Activated B cell treated with CpG ODN at 0.5 μM for 24 hours (primary cell): ENCODE data around the gene GUCD1. TPM values are rescaled to one million over a fixed set of nuclear protein-coding genes. Genes with fewer than 3 reads are reported as not detected.
"Not testable (repeated sequence)": the region's sequence is repeated elsewhere in the genome, so short reads cannot be mapped to it uniquely, and the experiment has no call there.

Source experiments
- ATAC-seq: fragments of 200-7000 bp; cut with Tn5 transposase; one replicate; pipeline ENCODE4 v1.10.0; 2021; ENCODE audit warnings: low read depth, mild to moderate bottlenecking, moderate library complexity
- CTCF ChIA-PET: fragments of 350-600 bp; sonication (Branson Sonifier 250); formaldehyde crosslinking; loops from one replicate; lab custom pipeline; 2021; ENCODE audit warnings: antibody characterized with exemption; lab: Charles Lee
- POLR2A ChIA-PET: fragments of 350-600 bp; sonication (Branson Sonifier 250); formaldehyde crosslinking; loops from one replicate; lab custom pipeline; 2021; ENCODE audit warnings: antibody characterized with exemption; lab: Charles Lee
- DNase-seq: peaks from one replicate; pipeline ENCODE4 v3.0.0; 2022
- H3K27ac Mint-ChIP-seq: one replicate; pipeline ENCODE4 v1.8.0; 2020; ENCODE audit warnings: mixed read lengths
- H3K27me3 Mint-ChIP-seq: one replicate; pipeline ENCODE4 v1.8.0; 2021; ENCODE audit warnings: mixed read lengths
- H3K36me3 Mint-ChIP-seq: one replicate; pipeline ENCODE4 v1.8.0; 2021; ENCODE audit warnings: low read depth, mixed read lengths
- H3K4me1 Mint-ChIP-seq: one replicate; pipeline ENCODE4 v1.8.0; 2021; ENCODE audit warnings: mixed read lengths
- H3K4me3 Mint-ChIP-seq: one replicate; pipeline ENCODE4 v1.8.0; 2020; ENCODE audit warnings: mild to moderate bottlenecking, mixed read lengths
- H3K9me3 Mint-ChIP-seq: one replicate; pipeline ENCODE4 v1.8.0; 2020; ENCODE audit warnings: mixed read lengths
- intact Hi-C: fragments of 100-400 bp; cut with micrococcal nuclease; formaldehyde crosslinking; loops from one replicate; pipeline ENCODE4 v1.15.1; 2024
- total RNA-seq: library from RNA; stranded (reverse); gene quantifications from 2 replicates; pipeline ENCODE4 v1.2.3, GENCODE V29; 2022
- TF ChIP-seq, protein P1 (sequence below): fragments of 200-600 bp; IDR thresholded peaks from one replicate; pipeline ENCODE4 v1.8.0; 2022; ENCODE audit warnings: antibody characterized with exemption, mild to moderate bottlenecking

GUCD1 gene
- total RNA-seq, 1 donor from 2014 or later = 141 TPM

GRCh38 chr22:24553597-24554312 lies 1.2 kb downstream of the GUCD1 start:
- POLR2A ChIA-PET = interaction anchor here (1.0 to 3.8 kb wide), 7 partner anchors 12 to 710 kb away, joined by 3 to 36 read pairs (median 6); partner anchors contain the start of genes ADORA2A and MIF
- intact Hi-C loops = loop anchor here (2.0 kb wide), 1 partner anchor 51 kb away; no protein-coding TSS in a partner anchor

DNA sequence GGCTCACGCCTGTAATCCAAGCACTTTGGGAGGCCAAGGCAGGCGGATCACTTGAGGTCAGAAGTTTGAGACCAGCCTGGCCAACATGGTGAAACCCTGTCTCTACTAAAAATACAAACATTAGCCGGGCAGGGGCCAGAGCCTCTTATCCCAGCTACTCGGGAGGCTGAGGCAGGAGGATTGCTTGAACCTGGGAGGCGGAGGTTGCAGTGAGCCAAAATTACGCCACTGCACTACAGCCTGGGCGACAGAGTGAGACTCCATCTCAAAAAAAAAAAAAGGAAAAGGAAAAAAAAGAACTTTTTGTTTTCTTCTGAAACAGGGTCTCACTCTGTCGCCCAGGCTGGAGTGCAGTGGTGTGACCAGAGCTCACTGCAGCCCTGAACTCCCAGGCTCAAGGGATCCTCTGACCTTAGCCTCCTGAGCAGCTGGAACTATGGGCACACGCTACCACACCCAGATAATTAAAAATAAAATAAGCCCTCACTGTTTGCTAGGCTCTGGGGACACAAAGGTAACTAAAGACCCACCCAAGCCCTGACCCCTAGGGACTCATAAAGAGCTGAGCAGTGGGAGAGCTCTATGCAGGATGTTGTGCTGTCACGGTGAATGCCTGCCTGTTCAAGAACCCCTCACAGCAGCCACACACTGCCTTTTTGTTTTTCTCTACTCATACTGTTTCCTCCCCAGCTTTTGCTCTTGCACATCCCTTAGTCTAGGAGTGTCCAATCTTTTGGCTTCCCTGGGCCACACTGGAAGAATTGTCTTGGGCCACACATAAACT lies 2.2 kb downstream of the GUCD1 start:
- POLR2A ChIA-PET = interaction anchor here (0.5 to 3.8 kb wide), 9 partner anchors 11 to 658 kb away, joined by 3 to 36 read pairs (median 5); partner anchors contain the start of genes ADORA2A and MIF
- H3K27me3 Mint-ChIP-seq, intact Hi-C loops, H3K9me3 Mint-ChIP-seq, CTCF ChIA-PET, DNase-seq: not testable (repeated sequence)
- peak overlapping the region; percentile 98 for H3K27ac Mint-ChIP-seq
- H3K4me3 Mint-ChIP-seq = peak overlapping the region; percentile 99
- peaks cover 57% of the 10 kb centered on the region for H3K36me3 Mint-ChIP-seq
- H3K4me1 Mint-ChIP-seq = peaks cover 86% of the 10 kb centered on the region
- ATAC-seq = peak; percentile 27

More at GRCh38 chr22:24553597-24554312, 1.2 kb downstream of the GUCD1 start:
- CTCF ChIA-PET = no interaction called here
- H3K36me3 Mint-ChIP-seq = peaks cover 57% of the 10 kb centered on the region
- no peak for ATAC-seq
- TF ChIP-seq, protein P1, sequence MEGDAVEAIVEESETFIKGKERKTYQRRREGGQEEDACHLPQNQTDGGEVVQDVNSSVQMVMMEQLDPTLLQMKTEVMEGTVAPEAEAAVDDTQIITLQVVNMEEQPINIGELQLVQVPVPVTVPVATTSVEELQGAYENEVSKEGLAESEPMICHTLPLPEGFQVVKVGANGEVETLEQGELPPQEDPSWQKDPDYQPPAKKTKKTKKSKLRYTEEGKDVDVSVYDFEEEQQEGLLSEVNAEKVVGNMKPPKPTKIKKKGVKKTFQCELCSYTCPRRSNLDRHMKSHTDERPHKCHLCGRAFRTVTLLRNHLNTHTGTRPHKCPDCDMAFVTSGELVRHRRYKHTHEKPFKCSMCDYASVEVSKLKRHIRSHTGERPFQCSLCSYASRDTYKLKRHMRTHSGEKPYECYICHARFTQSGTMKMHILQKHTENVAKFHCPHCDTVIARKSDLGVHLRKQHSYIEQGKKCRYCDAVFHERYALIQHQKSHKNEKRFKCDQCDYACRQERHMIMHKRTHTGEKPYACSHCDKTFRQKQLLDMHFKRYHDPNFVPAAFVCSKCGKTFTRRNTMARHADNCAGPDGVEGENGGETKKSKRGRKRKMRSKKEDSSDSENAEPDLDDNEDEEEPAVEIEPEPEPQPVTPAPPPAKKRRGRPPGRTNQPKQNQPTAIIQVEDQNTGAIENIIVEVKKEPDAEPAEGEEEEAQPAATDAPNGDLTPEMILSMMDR = no peak
- peak overlapping the region; percentile 99 for H3K4me3 Mint-ChIP-seq
- DNase-seq = no peak
- no peaks in the 10 kb centered on the region for H3K27me3 Mint-ChIP-seq
- peaks cover 89% of the 10 kb centered on the region for H3K4me1 Mint-ChIP-seq
- peak overlapping the region; percentile 98 for H3K27ac Mint-ChIP-seq
- H3K9me3 Mint-ChIP-seq = no peaks in the 10 kb centered on the region

DNA sequence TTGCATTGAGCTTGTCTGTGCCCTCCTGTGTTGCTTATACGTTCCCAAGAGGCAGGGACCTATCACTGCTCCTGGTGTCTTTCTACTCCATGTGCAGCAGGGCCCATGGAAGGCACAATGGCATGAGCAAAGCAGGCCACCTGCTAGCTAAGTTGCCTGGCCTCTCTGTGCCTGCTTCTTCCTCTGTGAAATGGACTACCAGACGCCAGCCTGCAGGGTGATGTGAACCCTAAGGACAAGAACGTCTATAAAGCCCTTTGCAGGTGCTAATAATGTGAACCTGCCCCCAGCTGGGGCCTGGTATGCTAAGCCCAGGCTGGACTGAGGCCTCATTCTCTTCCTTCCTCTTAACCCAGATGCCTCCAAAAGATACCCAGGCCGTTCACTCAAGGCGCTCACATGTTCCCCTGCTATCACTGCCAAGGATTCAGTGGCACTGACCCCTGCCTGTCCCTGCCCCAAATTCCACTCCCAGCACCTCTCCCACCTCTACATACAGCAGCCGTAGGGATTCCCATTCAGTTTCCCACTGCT lies 4.0 kb downstream of the GUCD1 start:
- no peaks in the 10 kb centered on the region for H3K9me3 Mint-ChIP-seq
- intact Hi-C loops = no loop called here
- ChIA-PET POLR2A (interaction anchor here (0.5 kb wide), 1 partner anchor 128 kb away, joined by 4 read pairs; no protein-coding TSS in a partner anchor), CTCF (interaction anchor here (0.8 kb wide), 1 partner anchor 130 kb away, joined by 3 read pairs; no protein-coding TSS in a partner anchor)
- DNase-seq (no peak), ATAC-seq (no peak)
- H3K27me3 Mint-ChIP-seq = no peaks in the 10 kb centered on the region
- H3K4me1 Mint-ChIP-seq = peaks cover 70% of the 10 kb centered on the region
- H3K27ac Mint-ChIP-seq = peak overlapping the region; percentile 98
- TF ChIP-seq, protein P1 = no peak
- H3K36me3 Mint-ChIP-seq = peaks cover 66% of the 10 kb centered on the region
- peak overlapping the region; percentile 35 for H3K4me3 Mint-ChIP-seq

DNA sequence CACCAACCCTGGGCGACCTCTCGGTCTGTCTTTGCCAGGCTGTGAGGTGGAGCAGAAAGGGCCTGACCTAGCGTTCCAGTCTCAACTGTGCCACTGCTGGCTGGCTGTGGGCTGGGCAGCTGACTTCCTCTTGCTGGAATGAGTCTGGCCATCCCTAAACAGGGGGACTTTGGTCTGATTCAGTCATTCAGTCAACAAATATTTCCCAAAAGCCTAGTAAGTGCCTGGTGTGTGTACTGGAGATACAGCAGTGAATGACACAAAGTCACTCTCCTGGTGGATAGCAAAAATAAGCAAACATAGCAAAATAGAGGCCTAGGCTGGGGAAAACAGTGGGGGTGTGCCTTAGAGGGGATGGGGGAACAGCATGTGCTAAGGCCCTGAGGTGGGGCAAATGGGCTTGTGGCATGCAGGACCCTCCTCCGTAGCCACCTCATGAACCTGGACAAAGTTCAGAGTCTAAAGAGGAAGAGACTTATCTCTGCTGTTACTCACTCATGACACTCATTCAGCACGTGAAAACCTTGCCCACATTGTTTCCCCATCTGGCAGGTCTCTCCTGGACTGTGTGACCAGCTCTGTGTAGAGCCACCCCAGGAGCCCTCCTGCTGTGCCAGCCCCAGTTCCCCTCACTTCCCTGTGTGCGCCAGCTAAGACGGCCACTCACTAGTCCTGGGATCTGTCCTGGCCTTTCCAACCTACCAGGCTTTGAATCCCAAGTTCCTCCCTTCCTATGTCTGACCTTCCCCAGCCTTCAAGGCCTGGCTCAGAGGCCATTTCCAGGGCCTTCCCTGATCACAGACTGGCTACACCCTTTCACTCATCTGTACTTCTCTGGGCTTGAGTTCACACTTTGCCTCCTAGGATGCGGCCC lies 4.7 kb downstream of the GUCD1 start:
- no peak for DNase-seq
- ChIA-PET POLR2A (no interaction called here), CTCF (interaction anchor here (0.8 kb wide), 1 partner anchor 129 kb away, joined by 3 read pairs; no protein-coding TSS in a partner anchor)
- H3K4me1 Mint-ChIP-seq = peaks cover 65% of the 10 kb centered on the region
- TF ChIP-seq, protein P1 = no peak
- H3K27ac Mint-ChIP-seq = peak overlapping the region; percentile 98
- intact Hi-C loops = no loop called here
- peak overlapping the region; percentile 66 for H3K4me3 Mint-ChIP-seq
- no peak for ATAC-seq
- no peaks in the 10 kb centered on the region for H3K27me3 Mint-ChIP-seq
- H3K36me3 Mint-ChIP-seq = peaks cover 64% of the 10 kb centered on the region
- H3K9me3 Mint-ChIP-seq = no peaks in the 10 kb centered on the region

- peaks cover 56% of the 10 kb centered on the region for H3K4me1 Mint-ChIP-seq
- ChIA-PET POLR2A (no interaction called here), CTCF (interaction anchor here (1.1 kb wide), 1 partner anchor 21 kb away, joined by 5 read pairs; no protein-coding TSS in a partner anchor)
- no peak for DNase-seq
- no peaks in the 10 kb centered on the region for H3K9me3 Mint-ChIP-seq
- ATAC-seq = no peak
- H3K27ac Mint-ChIP-seq = no peak overlapping the region
- H3K27me3 Mint-ChIP-seq = no peaks in the 10 kb centered on the region
- no peak overlapping the region for H3K4me3 Mint-ChIP-seq
- peaks cover 72% of the 10 kb centered on the region for H3K36me3 Mint-ChIP-seq
- TF ChIP-seq, protein P1 = no peak
- intact Hi-C loops = no loop called here
These were observed 6.1 kb downstream of the GUCD1 start for GRCh38 chr22:24548812-24549211.
